ENCODE results near the gene LIPG. TPM values are rescaled to one million over a fixed set of nuclear protein-coding genes. Genes with fewer than 3 reads are reported as not detected.
A peak's percentile ranks its signal among the peaks of the same experiment; 100 is the strongest.
"Not testable (repeated sequence)": the region's sequence is repeated elsewhere in the genome, so short reads cannot be mapped to it uniquely, and the experiment has no call there.

LIPG gene
- total RNA-seq, 8 experiments from 2014 or later, result 9.2 to 37.9 (median 16.7) TPM

- no peak overlapping the region for H3K4me3 ChIP-seq
- H3K27ac ChIP-seq, result no peak overlapping the region
- in situ Hi-C loops (cut with MboI; ENCODE audit: low pct_unique_long_range_greater_than_20kb in 2 of 9, low sequenced_read_pairs in 9 of 9, unreplicated experiment in 9 of 9), result no loop called here
- peaks cover 0 to 10% of the 10 kb centered on the region in 2 donors for H3K4me1 ChIP-seq (replicated peaks in 1 of 2)
- 40 to 100% (median 90%) methylated on average over 2 to 3 of the region's 3 CpGs; no CpG with 5 or more reads in 5 of the 10 experiments for WGBS, 10 experiments
- ATAC-seq (replicated peaks in 6 of 8), result peak in 5 of 8 experiments; percentile 11 to 77 (median 45)
Observed at GRCh38 chr18:49584394-49584793, 22.5 kb downstream of the LIPG start.

DNA sequence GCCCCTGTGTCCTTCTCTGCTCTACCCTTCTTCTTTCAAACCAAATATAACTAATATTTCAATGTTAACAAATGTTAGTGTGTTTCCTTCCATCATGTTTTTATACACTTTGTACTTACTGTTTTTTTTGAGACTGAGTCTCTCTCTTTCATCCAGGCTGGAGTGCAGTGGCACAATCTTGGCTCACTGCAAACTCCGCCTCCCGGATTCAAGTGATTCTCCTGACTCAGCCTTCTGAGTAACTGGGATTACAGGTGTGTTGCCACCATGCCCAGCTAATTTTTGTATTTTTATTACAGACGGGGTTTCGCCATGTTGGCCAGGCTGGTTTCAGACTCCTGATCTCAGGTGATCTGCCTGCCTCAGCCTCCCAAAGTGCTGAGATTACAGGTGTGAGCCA lies 23.1 kb downstream of the LIPG start:
- ATAC-seq (replicated peaks in 6 of 8); H3K4me3 ChIP-seq; H3K27ac ChIP-seq; in situ Hi-C loops (cut with MboI; ENCODE audit: low pct_unique_long_range_greater_than_20kb in 2 of 9, low sequenced_read_pairs in 9 of 9, unreplicated experiment in 9 of 9): not testable (repeated sequence)
- 75 to 100% (median 91%) methylated on average over 1 to 4 of the region's 4 CpGs; no CpG with 5 or more reads in 2 of the 10 experiments for WGBS, 10 experiments
- H3K4me1 ChIP-seq (replicated peaks in 1 of 2), result peaks cover 0 to 10% of the 10 kb centered on the region in 2 donors

GRCh38 chr18:49585781-49586663 lies 24.2 kb downstream of the LIPG start:
- WGBS, 10 experiments, result 40 to 97% (median 89%) methylated on average over 1 to 9 of the region's 9 CpGs; no CpG with 5 or more reads in 1 of the 10 experiments
- H3K4me1 ChIP-seq (replicated peaks in 1 of 2), result peaks cover 0 to 10% of the 10 kb centered on the region in 2 donors
- in situ Hi-C loops (cut with MboI; ENCODE audit: low pct_unique_long_range_greater_than_20kb in 2 of 9, low sequenced_read_pairs in 9 of 9, unreplicated experiment in 9 of 9), result no loop called here
- H3K4me3 ChIP-seq, result no peak overlapping the region
- no peak overlapping the region for H3K27ac ChIP-seq
- peak in 1 of 8 experiments; percentile 40 for ATAC-seq (replicated peaks in 6 of 8)

DNA sequence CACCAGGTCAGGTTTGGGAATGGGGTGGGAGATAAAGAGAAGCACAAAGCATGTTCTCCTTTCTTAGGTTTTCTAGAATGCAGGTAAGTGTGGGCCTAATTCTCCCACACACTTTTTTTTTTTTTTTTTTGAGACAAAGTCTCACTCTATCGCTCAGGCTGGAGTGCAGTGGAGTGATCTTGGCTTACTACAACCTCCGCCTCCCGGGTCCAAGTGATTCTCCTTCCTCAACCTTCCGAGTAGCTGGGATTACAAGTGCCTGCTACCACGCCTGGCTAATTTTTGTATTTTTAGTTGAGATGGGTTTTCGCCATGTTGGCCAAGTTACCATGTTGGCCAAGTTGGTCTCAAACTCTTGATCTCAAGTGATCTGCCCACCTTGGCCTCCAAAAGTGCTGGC lies 26.3 kb downstream of the LIPG start:
- 72 to 100% (median 96%) methylated on average over 1 to 5 of the region's 6 CpGs; no CpG with 5 or more reads in 2 of the 10 experiments for WGBS, 10 experiments
- Histone ChIP-seq H3K4me3 (no peak overlapping the region), H3K4me1 (replicated peaks in 1 of 2) (peaks cover 0 to 10% of the 10 kb centered on the region in 2 donors), H3K27ac (no peak overlapping the region)
- ATAC-seq (replicated peaks in 6 of 8), result no peak
- in situ Hi-C loops (cut with MboI; ENCODE audit: low pct_unique_long_range_greater_than_20kb in 2 of 9, low sequenced_read_pairs in 9 of 9, unreplicated experiment in 9 of 9), result no loop called here

DNA sequence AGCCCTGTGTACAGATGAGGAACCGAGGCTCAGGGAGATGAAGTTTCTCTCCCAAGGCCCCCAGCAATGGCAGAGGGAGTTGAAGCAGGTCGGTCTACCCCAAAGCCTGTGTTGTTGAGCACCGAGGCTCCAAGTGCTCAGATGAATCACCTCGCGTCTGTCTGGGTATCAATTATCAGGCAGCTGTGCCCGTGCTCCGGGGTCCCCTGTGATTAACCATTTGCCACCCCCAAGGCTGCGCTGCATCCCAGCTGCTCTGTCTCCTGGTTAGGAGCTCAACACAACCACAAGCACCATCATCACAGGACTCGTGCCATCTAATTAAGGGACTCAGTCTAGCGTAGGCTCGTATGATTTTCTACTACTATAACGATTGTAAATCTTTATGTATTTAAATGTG lies 27.1 kb downstream of the LIPG start:
- WGBS, 10 experiments, result 63 to 100% (median 90%) methylated on average over 1 to 9 of the region's 12 CpGs; no CpG with 5 or more reads in 2 of the 10 experiments
- H3K4me3 ChIP-seq, result no peak overlapping the region
- peaks cover 0 to 9% of the 10 kb centered on the region in 2 donors for H3K4me1 ChIP-seq (replicated peaks in 1 of 2)
- no peak for ATAC-seq (replicated peaks in 6 of 8)
- H3K27ac ChIP-seq, result no peak overlapping the region
- in situ Hi-C loops (cut with MboI; ENCODE audit: low pct_unique_long_range_greater_than_20kb in 2 of 9, low sequenced_read_pairs in 9 of 9, unreplicated experiment in 9 of 9), result no loop called here

DNA sequence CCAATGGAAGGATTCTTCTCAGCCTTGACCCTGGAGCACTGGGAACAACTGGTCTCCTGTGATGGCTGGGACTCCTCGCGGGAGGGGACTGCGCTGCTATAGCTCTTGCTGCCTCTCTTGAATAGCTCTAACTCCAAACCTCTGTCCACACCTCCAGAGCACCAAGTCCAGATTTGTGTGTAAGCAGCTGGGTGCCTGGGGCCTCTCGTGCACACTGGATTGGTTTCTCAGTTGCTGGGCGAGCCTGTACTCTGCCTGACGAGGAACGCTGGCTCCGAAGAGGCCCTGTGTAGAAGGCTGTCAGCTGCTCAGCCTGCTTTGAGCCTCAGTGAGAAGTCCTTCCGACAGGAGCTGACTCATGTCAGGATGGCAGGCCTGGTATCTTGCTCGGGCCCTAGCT lies 28.8 kb downstream of the LIPG start:
- no peak for ATAC-seq (replicated peaks in 6 of 8)
- in situ Hi-C loops (cut with MboI; ENCODE audit: low pct_unique_long_range_greater_than_20kb in 2 of 9, low sequenced_read_pairs in 9 of 9, unreplicated experiment in 9 of 9), result no loop called here
- no peak overlapping the region for H3K27ac ChIP-seq
- H3K4me3 ChIP-seq, result no peak overlapping the region
- 40 to 91% (median 82%) methylated on average over 1 to 4 of the region's 10 CpGs; no CpG with 5 or more reads in 4 of the 10 experiments for WGBS, 10 experiments
- no peaks in the 10 kb centered on the region for H3K4me1 ChIP-seq (replicated peaks in 1 of 2)

DNA sequence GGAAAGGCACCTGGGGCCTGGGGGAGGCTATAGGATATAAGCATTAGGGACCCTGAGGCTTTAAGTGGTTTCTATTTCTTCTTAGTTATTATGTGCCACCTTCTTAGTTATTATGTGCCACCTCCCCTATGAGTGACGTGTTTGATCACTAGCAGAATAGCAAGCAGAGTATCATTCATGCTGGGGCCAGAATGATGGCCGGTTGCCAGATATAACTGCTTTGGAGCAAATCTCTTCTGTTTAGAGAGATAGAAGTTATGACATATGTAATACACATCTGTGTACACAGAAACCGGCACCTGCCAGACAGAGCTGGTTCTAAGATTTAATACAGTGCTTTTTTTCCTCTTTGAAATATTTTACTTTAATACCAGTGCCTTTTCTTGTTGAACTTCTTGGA lies 29.4 kb downstream of the LIPG start:
- Histone ChIP-seq H3K4me3 (no peak overlapping the region), H3K4me1 (replicated peaks in 1 of 2) (peaks cover 0 to 1% of the 10 kb centered on the region in 2 donors), H3K27ac (no peak overlapping the region)
- 10 to 100% (median 86%) methylated on average over 1 to 3 of the region's 3 CpGs; no CpG with 5 or more reads in 2 of the 10 experiments for WGBS, 10 experiments
- in situ Hi-C loops (cut with MboI; ENCODE audit: low pct_unique_long_range_greater_than_20kb in 2 of 9, low sequenced_read_pairs in 9 of 9, unreplicated experiment in 9 of 9), result no loop called here
- peak in 1 of 8 experiments; percentile 22 for ATAC-seq (replicated peaks in 6 of 8)

GRCh38 chr18:49591775-49592174 lies 29.9 kb downstream of the LIPG start:
- ATAC-seq (replicated peaks in 6 of 8), result no peak
- in situ Hi-C loops (cut with MboI; ENCODE audit: low pct_unique_long_range_greater_than_20kb in 2 of 9, low sequenced_read_pairs in 9 of 9, unreplicated experiment in 9 of 9), result no loop called here
- no peak overlapping the region for H3K4me3 ChIP-seq
- WGBS, 10 experiments, result 0 to 88% (median 58%) methylated on average over 1 to 4 of the region's 4 CpGs
- no peak overlapping the region for H3K27ac ChIP-seq
- peaks cover 3 to 6% of the 10 kb centered on the region in 2 donors for H3K4me1 ChIP-seq (replicated peaks in 1 of 2)

DNA sequence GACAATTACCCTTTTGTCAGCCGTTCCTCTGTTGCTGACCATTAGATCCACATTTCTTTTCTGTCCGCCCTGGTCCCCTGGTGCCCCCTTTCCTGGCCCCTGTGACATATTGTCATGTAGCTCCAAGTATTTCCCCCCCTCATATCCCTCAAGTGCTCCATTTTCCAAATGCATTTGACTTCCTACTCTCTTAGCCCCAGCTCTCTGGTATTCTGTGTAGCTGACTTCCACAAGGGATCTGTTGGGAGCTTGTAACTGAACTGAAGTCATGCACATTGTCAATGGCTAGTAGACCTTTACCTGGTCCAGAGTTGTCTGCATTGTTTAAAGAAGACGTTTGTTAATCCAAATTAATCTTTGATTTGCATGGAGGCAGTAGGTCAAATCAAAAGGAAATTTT lies 34.8 kb downstream of the LIPG start:
- ATAC-seq (replicated peaks in 6 of 8), result peak in 5 of 8 experiments; percentile 41 to 57 (median 50)
- H3K27ac ChIP-seq, result peak overlapping the region in 1 of 2 donors; percentile 36
- 0 to 80% (median 28%) methylated on average over 1 to 2 of the region's 3 CpGs; no CpG with 5 or more reads in 2 of the 10 experiments for WGBS, 10 experiments

GRCh38 chr18:49597157-49597931 lies 35.5 kb downstream of the LIPG start:
- WGBS, 10 experiments, result 0 to 60% (median 21%) methylated on average over 1 to 7 of the region's 8 CpGs

More for the DNA sequence above, 34.8 kb downstream of the LIPG start:
- Histone ChIP-seq H3K4me3 (no peak overlapping the region), H3K4me1 (replicated peaks in 1 of 2) (peaks cover 15 to 19% of the 10 kb centered on the region in 2 donors)
- in situ Hi-C loops (cut with MboI; ENCODE audit: low pct_unique_long_range_greater_than_20kb in 2 of 9, low sequenced_read_pairs in 9 of 9, unreplicated experiment in 9 of 9), result no loop called here

GRCh38 chr18:49601211-49601610 lies 39.4 kb downstream of the LIPG start:
- peaks cover 15 to 18% of the 10 kb centered on the region in 2 donors for H3K4me1 ChIP-seq (replicated peaks in 1 of 2)
- in situ Hi-C loops (cut with MboI; ENCODE audit: low pct_unique_long_range_greater_than_20kb in 2 of 9, low sequenced_read_pairs in 9 of 9, unreplicated experiment in 9 of 9), result no loop called here
- H3K27ac ChIP-seq, result no peak overlapping the region
- no peak overlapping the region for H3K4me3 ChIP-seq
- ATAC-seq (replicated peaks in 6 of 8), result no peak
- WGBS, 10 experiments, result 0 to 100% (median 95%) methylated on average over 1 to 4 of the region's 4 CpGs; no CpG with 5 or more reads in 2 of the 10 experiments

More at GRCh38 chr18:49597157-49597931, 35.5 kb downstream of the LIPG start:
- in situ Hi-C loops (cut with MboI; ENCODE audit: low pct_unique_long_range_greater_than_20kb in 2 of 9, low sequenced_read_pairs in 9 of 9, unreplicated experiment in 9 of 9), result no loop called here
- peak in 6 of 8 experiments; percentile 37 to 94 (median 86) for ATAC-seq (replicated peaks in 6 of 8)
- Histone ChIP-seq H3K4me1 (replicated peaks in 1 of 2) (peaks cover 15 to 19% of the 10 kb centered on the region in 2 donors), H3K4me3 (no peak overlapping the region), H3K27ac (peak overlapping the region in 1 of 2 donors; percentile 36)

- WGBS, 10 experiments, result 71 to 100% (median 97%) methylated on average over 1 to 3 of the region's 4 CpGs; no CpG with 5 or more reads in 4 of the 10 experiments
- Histone ChIP-seq H3K4me3 (no peak overlapping the region), H3K4me1 (replicated peaks in 1 of 2) (peaks cover 10 to 11% of the 10 kb centered on the region in 2 donors), H3K27ac (no peak overlapping the region)
- in situ Hi-C loops (cut with MboI; ENCODE audit: low pct_unique_long_range_greater_than_20kb in 2 of 9, low sequenced_read_pairs in 9 of 9, unreplicated experiment in 9 of 9), result no loop called here
- ATAC-seq (replicated peaks in 6 of 8), result no peak
Observed at GRCh38 chr18:49608366-49609255, 46.8 kb downstream of the LIPG start.
